Activated gamma-delta T cell treated with Interleukin-2 at 50 U/mL for 16 hours (primary cell): Measurements from ENCODE around the gene SLC5A6.

Source experiments
- DNase-seq: peaks from one replicate; pipeline ENCODE4 v3.0.0-alpha.2; 2020

SLC5A6 gene

GRCh38 chr2:27211943-27212625 lies at the start of gene SLC5A6, which contains the start of gene ATRAID:
Gene SLC5A6, minus strand, starts transcription at chr2:27212268. Its CDS starts 4,618 bp downstream, at chr2:27207650.
Gene ATRAID, plus strand, starts transcription at chr2:27212041. Its CDS starts 328 bp downstream, at chr2:27212369.
- peak; percentile 85 for DNase-seq

GRCh38 chr2:27261241-27261925 lies 49.3 kb upstream of the SLC5A6 start:
- DNase-seq, result no peak

GRCh38 chr2:27258051-27258450 lies 46.0 kb upstream of the SLC5A6 start:
- no peak for DNase-seq

- DNase-seq, result no peak
Measured at GRCh38 chr2:27256855-27257454, 44.9 kb upstream of the SLC5A6 start.

- no peak for DNase-seq
Measured at GRCh38 chr2:27255660-27256059, 43.6 kb upstream of the SLC5A6 start.

GRCh38 chr2:27255187-27255586 lies 43.1 kb upstream of the SLC5A6 start:
- DNase-seq, result no peak

- no peak for DNase-seq
Measured at GRCh38 chr2:27251766-27252165, 39.7 kb upstream of the SLC5A6 start.

GRCh38 chr2:27250652-27251379 lies 38.7 kb upstream of the SLC5A6 start:
- no peak for DNase-seq

- peak; percentile 23 for DNase-seq
Measured at GRCh38 chr2:27249891-27250651, 38.0 kb upstream of the SLC5A6 start.

GRCh38 chr2:27249159-27249890 lies 37.3 kb upstream of the SLC5A6 start:
- no peak for DNase-seq

GRCh38 chr2:27247893-27248292 lies 35.8 kb upstream of the SLC5A6 start:
- no peak for DNase-seq

- no peak for DNase-seq
Measured at GRCh38 chr2:27245626-27246025, 33.6 kb upstream of the SLC5A6 start.

- no peak for DNase-seq
Measured at GRCh38 chr2:27245116-27245515, 33.0 kb upstream of the SLC5A6 start.

GRCh38 chr2:27243391-27244130 lies 31.5 kb upstream of the SLC5A6 start:
- DNase-seq, result no peak

GRCh38 chr2:27242614-27242951 lies 30.5 kb upstream of the SLC5A6 start:
- DNase-seq, result no peak

- DNase-seq, result no peak
Measured at GRCh38 chr2:27241761-27242613, 29.9 kb upstream of the SLC5A6 start.

- no peak for DNase-seq
Measured at GRCh38 chr2:27240406-27240805, 28.3 kb upstream of the SLC5A6 start.

GRCh38 chr2:27238976-27239375 lies 26.9 kb upstream of the SLC5A6 start:
- no peak for DNase-seq

GRCh38 chr2:27237341-27237945 lies 25.4 kb upstream of the SLC5A6 start:
- no peak for DNase-seq

- no peak for DNase-seq
Measured at GRCh38 chr2:27236626-27237025, 24.6 kb upstream of the SLC5A6 start.
